Neural cell (in vitro differentiated cells): ENCODE measurements around the gene PCSK1N. TPM values are rescaled to one million over a fixed set of nuclear protein-coding genes. Genes with fewer than 3 reads are reported as not detected.
"Not testable (repeated sequence)": the region's sequence is repeated elsewhere in the genome, so short reads cannot be mapped to it uniquely, and the experiment has no call there.

Experiments
- H2AFZ ChIP-seq: fragments of 200-600, 300-800 bp; sonication (generic), shearing (Covaris generic); 2 replicates; pipeline ENCODE4 v1.6.0; 2014; ENCODE audit warnings: low read depth, mild to moderate bottlenecking, antibody characterized with exemption, low read length, moderate library complexity
- H3F3A ChIP-seq: fragments of 200-600 bp; shearing (Covaris generic); 2 replicates; pipeline ENCODE4 v1.6.1; 2016; ENCODE audit warnings: mild to moderate bottlenecking, moderate library complexity, mixed read lengths, antibody characterized with exemption, low read length; ENCODE audit not compliant: insufficient read depth, poor library complexity, severe bottlenecking
- H3K27ac ChIP-seq: fragments of 200-600, 300-800 bp; sonication (generic), shearing (Covaris generic); 2 replicates; pipeline ENCODE4 v1.5.1; 2014; ENCODE audit warnings: mild to moderate bottlenecking, low read length, moderate library complexity
- H3K27me3 ChIP-seq: fragments of 300-800, 200-600 bp; sonication (generic), shearing (Covaris generic); 2 replicates; pipeline ENCODE4 v1.6.0; 2014; ENCODE audit warnings: mild to moderate bottlenecking, low read depth, low read length, moderate library complexity; ENCODE audit not compliant: insufficient read depth
- H3K36me3 ChIP-seq: fragments of 300-800, 200-600 bp; sonication (generic), shearing (Covaris generic); 2 replicates; pipeline ENCODE4 v1.5.1; 2014; ENCODE audit warnings: mild to moderate bottlenecking, antibody characterized with exemption, low read length, moderate library complexity; ENCODE audit not compliant: insufficient read depth
- H3K4me2 ChIP-seq: fragments of 300-800, 200-600 bp; sonication (generic), shearing (Covaris generic); 2 replicates; pipeline ENCODE4 v1.6.0; 2014; ENCODE audit warnings: mild to moderate bottlenecking, low read length
- H3K4me3 ChIP-seq: fragments of 300-800, 200-600 bp; sonication (generic), shearing (Covaris generic); 2 replicates; pipeline ENCODE4 v1.5.1; 2014; ENCODE audit warnings: mild to moderate bottlenecking, low read length, moderate library complexity
- H3K79me2 ChIP-seq: fragments of 200-600 bp; shearing (Covaris generic); replicated peaks from 2 replicates; pipeline ENCODE4 v1.6.0; 2014; ENCODE audit warnings: mild to moderate bottlenecking, low read length, moderate library complexity; ENCODE audit not compliant: insufficient read depth
- H3K9ac ChIP-seq: fragments of 300-800, 200-600 bp; sonication (generic), shearing (Covaris generic); 2 replicates; pipeline ENCODE4 v1.6.1; 2016; ENCODE audit warnings: mild to moderate bottlenecking, low read length, mixed read lengths
- H3K9me2 ChIP-seq: fragments of 200-600 bp; shearing (Covaris generic); 2 replicates; pipeline ENCODE4 v1.6.1; 2016; ENCODE audit warnings: mild to moderate bottlenecking, low read length, mixed read lengths; ENCODE audit not compliant: insufficient read depth
- H3K9me3 ChIP-seq: fragments of 200-600, 300-800 bp; sonication (generic), shearing (Covaris generic); 2 replicates; pipeline ENCODE4 v1.6.1; 2016; ENCODE audit warnings: mild to moderate bottlenecking, mixed run types, low read length, moderate library complexity, mixed read lengths
- H4K20me1 ChIP-seq: fragments of 200-600 bp; shearing (Covaris generic); 2 replicates; pipeline ENCODE4 v1.6.1; 2016; ENCODE audit warnings: mild to moderate bottlenecking, mixed run types; ENCODE audit not compliant: insufficient read depth
- CTCF ChIP-seq: fragments of 450-650 bp; IDR thresholded peaks from 2 replicates; pipeline ENCODE4 v1.5.1; 2014; ENCODE audit warnings: antibody characterized with exemption, mild to moderate bottlenecking, moderate library complexity; ENCODE audit not compliant: poor library complexity, severe bottlenecking
- EP300 ChIP-seq: fragments of 450-650 bp; conservative IDR thresholded peaks from 2 replicates; pipeline ENCODE4 v1.6.1; 2014; ENCODE audit warnings: antibody characterized with exemption, mild to moderate bottlenecking, moderate library complexity; ENCODE audit not compliant: poor library complexity, severe bottlenecking
- EZH2 ChIP-seq: fragments of 200-600, 300-800 bp; shearing (Covaris generic), sonication (generic); IDR thresholded peaks from 2 replicates; pipeline ENCODE4 v1.6.1; 2014; ENCODE audit warnings: antibody characterized with exemption, low read length, borderline replicate concordance, mild to moderate bottlenecking; ENCODE audit not compliant: insufficient read depth, poor library complexity, severe bottlenecking
- MXI1 ChIP-seq: fragments of 450-650 bp; conservative IDR thresholded peaks from 2 replicates; pipeline ENCODE4 v1.6.1; 2014; ENCODE audit warnings: antibody characterized with exemption, mild to moderate bottlenecking; ENCODE audit not compliant: poor library complexity, severe bottlenecking
- POLR2AphosphoS5 ChIP-seq: IDR thresholded peaks from 2 replicates; pipeline ENCODE4 v1.6.1; 2012
- RAD21 ChIP-seq: fragments of 450-650 bp; conservative IDR thresholded peaks from 2 replicates; pipeline ENCODE4 v1.6.1; 2014; ENCODE audit warnings: antibody characterized with exemption, mild to moderate bottlenecking, moderate library complexity
- SMC3 ChIP-seq: fragments of 450-650 bp; conservative IDR thresholded peaks from 2 replicates; pipeline ENCODE4 v1.6.1; 2014; ENCODE audit warnings: antibody characterized with exemption, mild to moderate bottlenecking, moderate library complexity; ENCODE audit not compliant: poor library complexity
- TAF1 ChIP-seq: IDR thresholded peaks from 2 replicates; pipeline ENCODE4 v1.6.1; 2012; ENCODE audit warnings: low read depth
- polyA plus RNA-seq: library from polyadenylated mRNA; depleted of rRNA; stranded (reverse); fragments of >200 nt; gene quantifications from 2 replicates; pipeline ENCODE4 v1.2.3, GENCODE V29; 2014
- TF ChIP-seq, protein P1 (sequence below): IDR thresholded peaks from 2 replicates; pipeline ENCODE4 v1.6.1; 2012; ENCODE audit warnings: borderline replicate concordance

The PCSK1N gene
- polyA plus RNA-seq, 1 donor from 2014 or later: 232 TPM

DNA sequence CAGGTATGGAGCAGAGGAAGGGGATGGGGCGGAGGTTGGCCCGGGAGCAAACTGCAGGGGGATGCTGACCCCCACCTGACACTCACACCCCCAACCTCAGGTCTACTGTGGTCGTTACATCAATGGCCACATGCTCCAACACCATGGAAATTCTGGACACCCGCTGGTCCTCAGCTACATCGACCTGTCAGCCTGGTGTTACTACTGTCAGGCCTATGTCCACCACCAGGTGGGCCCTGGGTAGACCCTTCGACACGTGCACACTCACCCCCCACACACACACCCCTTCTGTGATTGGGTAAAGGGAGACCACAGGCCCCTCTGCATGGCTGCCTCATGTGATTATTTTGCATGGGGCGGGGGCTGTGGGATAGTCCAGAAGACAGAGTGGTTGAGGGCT lies 11.3 kb downstream of the PCSK1N start:
- H3K4me3 ChIP-seq: no peak overlapping the region
- H3K9me2 ChIP-seq: no peaks in the 10 kb centered on the region
- H3F3A ChIP-seq: no peaks in the 10 kb centered on the region
- TF ChIP-seq MXI1: no peak
- no peak for TF ChIP-seq POLR2AphosphoS5
- no peak for TF ChIP-seq EP300
- TF ChIP-seq, protein P1, sequence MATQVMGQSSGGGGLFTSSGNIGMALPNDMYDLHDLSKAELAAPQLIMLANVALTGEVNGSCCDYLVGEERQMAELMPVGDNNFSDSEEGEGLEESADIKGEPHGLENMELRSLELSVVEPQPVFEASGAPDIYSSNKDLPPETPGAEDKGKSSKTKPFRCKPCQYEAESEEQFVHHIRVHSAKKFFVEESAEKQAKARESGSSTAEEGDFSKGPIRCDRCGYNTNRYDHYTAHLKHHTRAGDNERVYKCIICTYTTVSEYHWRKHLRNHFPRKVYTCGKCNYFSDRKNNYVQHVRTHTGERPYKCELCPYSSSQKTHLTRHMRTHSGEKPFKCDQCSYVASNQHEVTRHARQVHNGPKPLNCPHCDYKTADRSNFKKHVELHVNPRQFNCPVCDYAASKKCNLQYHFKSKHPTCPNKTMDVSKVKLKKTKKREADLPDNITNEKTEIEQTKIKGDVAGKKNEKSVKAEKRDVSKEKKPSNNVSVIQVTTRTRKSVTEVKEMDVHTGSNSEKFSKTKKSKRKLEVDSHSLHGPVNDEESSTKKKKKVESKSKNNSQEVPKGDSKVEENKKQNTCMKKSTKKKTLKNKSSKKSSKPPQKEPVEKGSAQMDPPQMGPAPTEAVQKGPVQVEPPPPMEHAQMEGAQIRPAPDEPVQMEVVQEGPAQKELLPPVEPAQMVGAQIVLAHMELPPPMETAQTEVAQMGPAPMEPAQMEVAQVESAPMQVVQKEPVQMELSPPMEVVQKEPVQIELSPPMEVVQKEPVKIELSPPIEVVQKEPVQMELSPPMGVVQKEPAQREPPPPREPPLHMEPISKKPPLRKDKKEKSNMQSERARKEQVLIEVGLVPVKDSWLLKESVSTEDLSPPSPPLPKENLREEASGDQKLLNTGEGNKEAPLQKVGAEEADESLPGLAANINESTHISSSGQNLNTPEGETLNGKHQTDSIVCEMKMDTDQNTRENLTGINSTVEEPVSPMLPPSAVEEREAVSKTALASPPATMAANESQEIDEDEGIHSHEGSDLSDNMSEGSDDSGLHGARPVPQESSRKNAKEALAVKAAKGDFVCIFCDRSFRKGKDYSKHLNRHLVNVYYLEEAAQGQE: no peak
- no peak for TF ChIP-seq CTCF
- no peak for TF ChIP-seq EZH2
- TF ChIP-seq TAF1: no peak
- no peak for TF ChIP-seq RAD21
- TF ChIP-seq SMC3: no peak
- H3K36me3 ChIP-seq: no peaks in the 10 kb centered on the region
- no peak overlapping the region for H2AFZ ChIP-seq
- H3K79me2 ChIP-seq: no peaks in the 10 kb centered on the region
- H4K20me1 ChIP-seq: no peaks in the 10 kb centered on the region
- H3K9ac ChIP-seq: no peak overlapping the region
- H3K27ac ChIP-seq: no peak overlapping the region
- H3K9me3 ChIP-seq: no peaks in the 10 kb centered on the region
- H3K27me3 ChIP-seq: no peaks in the 10 kb centered on the region
- no peak overlapping the region for H3K4me2 ChIP-seq

GRCh38 chrX:48823053-48823452 lies 12.4 kb downstream of the PCSK1N start:
- no peak overlapping the region for H3K27ac ChIP-seq
- no peak overlapping the region for H2AFZ ChIP-seq
- no peaks in the 10 kb centered on the region for H4K20me1 ChIP-seq
- H3K27me3 ChIP-seq: no peaks in the 10 kb centered on the region
- H3K79me2 ChIP-seq: no peaks in the 10 kb centered on the region
- no peak overlapping the region for H3K4me3 ChIP-seq
- no peaks in the 10 kb centered on the region for H3K36me3 ChIP-seq
- no peaks in the 10 kb centered on the region for H3F3A ChIP-seq
- no peaks in the 10 kb centered on the region for H3K9me2 ChIP-seq
- H3K9me3 ChIP-seq: no peaks in the 10 kb centered on the region
- H3K4me2 ChIP-seq: no peak overlapping the region
- no peak for TF ChIP-seq EP300
- TF ChIP-seq SMC3: no peak
- no peak for TF ChIP-seq RAD21
- TF ChIP-seq, protein P1: no peak
- TF ChIP-seq MXI1: no peak
- no peak for TF ChIP-seq TAF1
- TF ChIP-seq POLR2AphosphoS5: no peak
- TF ChIP-seq CTCF: no peak
- no peak for TF ChIP-seq EZH2
- no peak overlapping the region for H3K9ac ChIP-seq

GRCh38 chrX:48819394-48819793 lies 16.0 kb downstream of the PCSK1N start:
- not testable (repeated sequence) for H3K79me2 ChIP-seq, H3K36me3 ChIP-seq, H2AFZ ChIP-seq, H3K9me3 ChIP-seq, H4K20me1 ChIP-seq, H3K27me3 ChIP-seq, H3K4me3 ChIP-seq, H3K27ac ChIP-seq, H3K4me2 ChIP-seq, H3F3A ChIP-seq, H3K9me2 ChIP-seq, H3K9ac ChIP-seq
